CD4-positive, alpha-beta T cell treated with Interleukin-4 for 1 hour (primary cell): ENCODE data around the gene LSR.

Experiments
- DNase-seq, 2 donors: peaks; one replicate each; pipeline ENCODE4 v3.0.0-alpha.2; 2020 to 2022

LSR gene, protein sequence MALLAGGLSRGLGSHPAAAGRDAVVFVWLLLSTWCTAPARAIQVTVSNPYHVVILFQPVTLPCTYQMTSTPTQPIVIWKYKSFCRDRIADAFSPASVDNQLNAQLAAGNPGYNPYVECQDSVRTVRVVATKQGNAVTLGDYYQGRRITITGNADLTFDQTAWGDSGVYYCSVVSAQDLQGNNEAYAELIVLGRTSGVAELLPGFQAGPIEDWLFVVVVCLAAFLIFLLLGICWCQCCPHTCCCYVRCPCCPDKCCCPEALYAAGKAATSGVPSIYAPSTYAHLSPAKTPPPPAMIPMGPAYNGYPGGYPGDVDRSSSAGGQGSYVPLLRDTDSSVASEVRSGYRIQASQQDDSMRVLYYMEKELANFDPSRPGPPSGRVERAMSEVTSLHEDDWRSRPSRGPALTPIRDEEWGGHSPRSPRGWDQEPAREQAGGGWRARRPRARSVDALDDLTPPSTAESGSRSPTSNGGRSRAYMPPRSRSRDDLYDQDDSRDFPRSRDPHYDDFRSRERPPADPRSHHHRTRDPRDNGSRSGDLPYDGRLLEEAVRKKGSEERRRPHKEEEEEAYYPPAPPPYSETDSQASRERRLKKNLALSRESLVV

DNA sequence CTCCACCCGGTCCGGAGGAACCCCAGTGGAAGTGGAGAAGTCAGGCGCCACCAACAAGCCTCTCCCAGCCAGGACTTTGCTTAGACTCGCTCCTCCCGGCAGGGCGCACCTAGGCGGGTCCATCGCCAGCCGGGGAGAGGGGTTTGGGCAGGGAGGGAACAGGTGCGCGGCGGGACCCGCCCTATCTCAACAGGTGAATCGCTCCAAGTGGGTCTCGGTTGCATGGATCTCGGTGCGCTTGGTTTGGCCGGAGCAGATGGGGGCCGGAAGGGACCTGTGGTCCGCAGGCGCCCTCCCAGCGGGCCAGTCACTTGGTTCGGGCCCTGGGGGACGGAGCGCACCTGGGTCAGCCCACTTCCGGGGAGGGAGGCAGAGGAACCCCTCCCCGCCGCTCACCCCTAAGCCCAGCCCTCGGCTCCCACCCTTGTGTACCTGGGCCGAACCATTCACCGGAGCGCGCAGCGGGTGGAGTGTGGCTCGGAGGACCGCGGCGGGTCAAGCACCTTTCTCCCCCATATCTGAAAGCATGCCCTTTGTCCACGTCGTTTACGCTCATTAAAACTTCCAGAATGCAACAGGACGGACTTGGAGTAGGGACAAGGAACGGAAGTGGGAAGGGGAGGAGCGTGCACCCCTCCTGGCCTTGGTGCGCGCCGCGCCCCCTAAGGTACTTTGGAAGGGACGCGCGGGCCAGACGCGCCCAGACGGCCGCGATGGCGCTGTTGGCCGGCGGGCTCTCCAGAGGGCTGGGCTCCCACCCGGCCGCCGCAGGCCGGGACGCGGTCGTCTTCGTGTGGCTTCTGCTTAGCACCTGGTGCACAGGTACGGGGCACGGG lies at the start of gene LSR:
Gene LSR, plus strand, starts transcription at position 693 of the 836 bp plus-strand sequence. Its CDS starts 21 bp downstream, at position 714.
- DNase-seq, result peak; percentile 83 to 86

DNA sequence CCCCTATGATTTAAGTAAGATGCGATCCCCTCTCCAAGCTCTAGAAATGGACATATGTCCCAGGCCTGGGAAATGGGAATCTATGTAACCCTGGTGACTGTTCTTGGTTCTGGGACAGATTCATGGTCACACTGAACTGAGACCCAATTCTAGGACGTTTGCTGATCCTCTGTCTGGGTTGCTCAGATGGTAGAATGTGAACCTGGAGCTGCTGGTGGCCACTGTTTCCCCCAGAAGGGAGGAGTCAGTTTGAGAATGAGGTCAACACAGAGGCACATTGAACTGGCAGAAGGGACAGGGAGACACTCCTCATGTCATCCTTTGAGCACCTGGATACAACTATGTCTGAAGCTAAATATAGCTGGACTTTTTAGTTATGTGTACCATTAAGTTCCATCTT lies 49.3 kb upstream of the LSR start:
- DNase-seq, result no peak

DNA sequence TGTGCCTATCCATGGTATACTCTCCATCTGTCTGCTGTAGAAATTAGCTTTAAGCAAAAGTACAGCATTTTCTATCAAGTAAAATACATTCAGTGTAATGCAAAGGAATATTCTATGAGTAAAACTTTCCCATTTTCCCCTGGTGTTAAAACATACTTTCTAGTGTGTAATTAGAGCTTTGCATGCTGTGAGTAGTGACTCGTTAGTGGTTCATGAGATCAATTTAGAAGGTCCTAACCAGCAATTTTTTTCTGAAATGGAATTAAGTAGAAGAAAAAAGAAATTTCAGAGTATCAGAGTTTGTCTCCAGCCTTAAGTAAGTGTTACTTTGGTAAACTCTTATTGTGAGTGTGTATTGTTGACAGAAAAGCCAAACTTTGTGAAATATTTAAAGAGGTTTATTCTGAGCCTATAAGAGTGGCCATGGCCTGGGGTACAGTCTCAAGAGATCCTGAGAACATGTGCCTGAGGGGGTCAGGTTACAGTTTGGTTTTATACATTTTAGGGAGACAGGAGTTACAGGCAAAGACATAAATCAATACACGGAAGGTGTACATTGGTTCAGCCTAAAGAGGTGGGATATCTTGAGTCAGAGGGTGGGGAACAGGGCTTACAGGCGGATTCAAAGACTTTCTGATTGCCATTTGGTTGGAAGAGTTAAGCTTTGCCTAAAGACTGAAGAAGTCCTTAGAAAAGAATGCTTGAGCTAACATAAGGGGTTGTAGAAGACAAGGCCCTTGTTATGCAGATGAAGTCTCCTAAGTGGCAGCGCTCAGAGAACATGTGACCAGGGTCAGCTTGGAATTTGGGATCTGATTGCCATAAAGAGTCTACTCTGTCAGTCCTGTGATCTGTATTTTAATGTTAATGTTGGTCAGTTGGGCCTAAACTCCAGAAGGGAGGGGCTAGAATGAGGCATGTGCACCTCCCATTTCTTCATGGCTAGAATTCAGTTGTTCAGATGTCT lies 45.8 kb upstream of the LSR start:
- DNase-seq, result no peak

DNA sequence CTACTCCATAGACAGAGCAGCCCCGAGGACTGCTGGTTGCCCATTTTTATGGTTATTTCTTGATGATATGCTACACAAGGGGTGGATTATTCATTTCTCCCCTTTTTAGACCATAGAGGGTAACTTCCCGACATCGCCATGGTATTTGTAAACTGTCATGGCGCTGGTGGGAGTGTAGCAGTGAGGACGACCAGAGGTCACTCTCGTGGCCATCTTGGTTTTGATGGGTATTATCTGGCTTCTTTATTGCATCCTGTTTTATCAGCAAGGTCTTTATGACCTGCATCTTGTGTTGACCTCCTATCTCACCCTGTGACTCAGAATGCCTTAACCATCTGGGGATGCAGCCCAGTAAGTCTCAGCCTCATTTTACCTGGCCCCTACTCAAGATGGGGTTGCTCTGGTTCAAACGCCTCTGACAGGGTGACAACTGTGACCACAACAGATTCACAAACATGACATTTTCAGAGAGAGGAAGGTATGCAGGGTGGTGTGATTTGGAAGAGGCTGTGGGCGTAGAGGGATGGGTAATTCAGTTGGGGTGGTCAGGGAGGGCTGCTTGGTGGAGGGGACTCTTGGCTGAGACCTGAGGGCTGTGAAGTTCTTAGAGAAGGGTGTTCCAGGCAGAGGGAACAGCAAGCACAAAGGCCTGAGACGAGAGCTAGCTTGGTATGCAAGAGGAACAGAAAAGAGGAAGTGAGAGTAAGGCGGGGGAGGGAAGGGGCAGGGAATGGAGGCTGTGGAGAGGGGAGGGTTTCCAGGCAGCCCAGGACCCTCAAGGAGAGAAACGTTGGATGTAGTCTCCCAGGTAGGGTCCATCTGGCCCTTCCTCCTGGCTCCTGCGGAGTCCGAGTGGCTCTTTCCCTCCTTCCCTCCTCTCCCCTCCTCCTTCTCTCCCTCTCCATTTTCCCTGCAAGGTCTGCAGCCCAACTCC lies 43.7 kb upstream of the LSR start:
- DNase-seq, result peak in 1 of 2 donors; percentile 74

DNA sequence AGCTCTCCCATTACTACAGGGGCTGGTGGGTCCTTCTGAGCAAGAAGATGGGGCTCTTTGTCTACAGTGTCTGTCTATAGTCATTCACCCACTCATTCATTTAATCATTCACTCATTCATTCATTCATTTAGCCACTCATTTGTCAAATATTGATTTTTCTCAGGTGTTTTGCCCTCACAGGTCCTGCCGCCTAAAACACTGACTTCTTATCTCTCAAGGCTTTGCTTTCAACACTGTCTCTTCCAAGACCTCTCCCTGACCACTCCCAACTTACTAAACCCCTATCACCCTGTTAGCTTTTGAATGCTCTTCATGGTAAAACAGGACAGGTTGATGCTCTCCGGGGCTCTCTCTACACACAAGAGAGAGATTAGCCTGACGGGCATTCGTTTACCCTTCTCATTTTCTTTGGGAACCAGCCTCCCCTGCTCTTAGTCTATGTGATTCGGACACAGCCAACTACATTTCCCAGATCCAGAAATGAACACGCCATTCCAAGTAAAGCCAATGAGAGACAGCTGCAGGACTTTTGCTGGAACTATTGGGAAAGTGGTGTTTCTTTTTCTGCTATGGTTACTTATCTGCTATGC lies 43.0 kb upstream of the LSR start:
- DNase-seq, result no peak

DNA sequence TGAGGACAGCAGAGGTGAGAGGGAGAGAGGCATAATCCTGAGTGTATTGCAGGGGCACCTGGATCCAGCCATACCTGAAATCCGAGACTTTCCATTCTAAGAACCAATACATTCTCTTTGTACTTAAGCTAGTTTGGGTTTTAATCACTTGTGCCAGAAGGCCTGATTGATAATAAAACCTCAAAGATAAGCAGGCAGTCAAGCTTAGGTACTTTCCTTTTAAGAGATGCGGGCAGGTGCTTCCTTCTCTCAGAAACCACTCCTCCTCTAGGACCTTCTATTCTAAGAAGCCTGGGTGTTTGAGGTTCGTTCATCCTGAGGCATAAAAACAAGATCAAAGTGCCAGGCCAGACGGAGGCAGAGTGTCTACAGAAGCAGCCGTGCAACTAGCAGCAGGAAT lies 42.4 kb upstream of the LSR start:
- peak; percentile 88 to 91 for DNase-seq

DNA sequence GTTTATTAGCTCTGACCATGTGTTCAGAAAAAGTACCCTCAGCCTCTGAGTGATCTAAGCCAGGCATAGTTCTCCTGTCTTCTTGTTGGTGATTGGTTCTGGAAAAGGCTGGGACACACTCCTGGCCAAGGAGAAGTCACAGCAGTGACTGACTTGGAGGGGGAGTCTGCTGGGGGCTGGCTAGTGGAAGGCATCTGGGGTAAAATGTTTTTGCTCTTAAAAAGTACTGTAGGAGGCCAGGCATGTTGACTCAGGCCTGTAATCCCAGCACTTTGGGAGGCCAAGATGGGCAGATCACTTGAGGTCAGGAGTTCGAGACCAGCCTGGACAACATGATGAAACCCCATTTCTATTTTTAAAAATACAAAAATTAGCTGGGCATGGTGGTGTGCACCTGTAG lies 41.9 kb upstream of the LSR start:
- no peak for DNase-seq

DNA sequence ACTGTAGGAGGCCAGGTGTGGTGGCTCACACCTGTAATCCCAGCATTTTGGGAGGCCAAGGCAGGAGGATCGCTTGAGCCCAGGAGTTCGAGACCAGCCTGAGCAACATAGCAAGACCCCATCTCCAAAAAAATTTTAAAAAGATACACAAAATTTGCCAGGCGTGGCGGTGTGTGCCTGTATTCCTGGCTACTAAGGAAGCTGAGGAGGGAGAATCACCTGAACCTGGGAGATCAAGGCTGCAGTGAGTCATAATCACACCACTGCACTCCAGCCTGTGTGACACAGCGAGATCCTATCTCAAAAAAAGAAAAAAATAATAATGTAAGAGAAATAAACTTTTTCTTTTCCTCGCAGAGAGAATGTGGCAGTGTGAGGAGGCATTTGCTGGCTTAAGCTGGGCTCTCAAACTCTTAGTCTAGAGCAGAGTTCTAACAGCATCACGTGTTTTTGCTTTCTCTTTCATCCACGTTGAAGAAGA lies 41.4 kb upstream of the LSR start:
- peak; percentile 48 to 66 for DNase-seq

DNA sequence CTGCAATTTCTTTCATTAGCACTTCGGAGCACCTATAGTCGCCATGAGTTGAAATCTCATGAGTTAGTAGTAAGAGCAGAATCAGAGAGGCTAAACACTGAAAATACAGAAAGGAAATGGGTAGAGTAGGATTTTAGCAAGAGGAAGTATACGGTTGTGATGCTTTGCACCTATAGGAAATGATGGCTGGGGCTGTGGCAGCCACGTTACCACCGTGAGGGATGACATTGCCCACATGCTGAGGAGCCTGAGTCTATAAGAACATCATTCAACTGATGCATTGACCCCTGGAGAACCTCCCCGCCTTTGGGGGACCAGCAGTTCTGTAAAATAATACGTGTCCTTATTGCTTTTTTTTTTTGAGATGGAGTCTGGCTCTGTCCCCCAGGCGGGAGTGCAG lies 40.7 kb upstream of the LSR start:
- DNase-seq, result no peak

DNA sequence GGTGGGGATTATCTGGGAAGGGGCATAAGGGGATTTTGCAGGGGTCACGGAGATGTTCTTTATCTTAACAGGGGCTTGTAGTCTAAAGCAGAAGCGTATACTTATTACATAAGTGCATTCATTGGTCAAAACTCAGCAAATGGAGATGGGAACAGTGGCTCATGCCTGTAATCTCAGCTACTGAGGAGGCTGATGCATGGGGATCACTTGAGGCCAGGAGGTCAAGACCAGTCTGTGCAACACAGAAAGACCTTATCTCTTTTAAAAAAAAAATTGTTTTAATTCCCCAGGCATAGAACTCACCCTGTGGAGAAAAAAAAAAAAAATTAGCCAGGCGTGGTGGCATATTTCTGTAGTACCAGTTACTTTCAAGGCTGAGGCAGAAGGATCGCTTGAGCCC lies 39.2 kb upstream of the LSR start:
- no peak for DNase-seq

DNA sequence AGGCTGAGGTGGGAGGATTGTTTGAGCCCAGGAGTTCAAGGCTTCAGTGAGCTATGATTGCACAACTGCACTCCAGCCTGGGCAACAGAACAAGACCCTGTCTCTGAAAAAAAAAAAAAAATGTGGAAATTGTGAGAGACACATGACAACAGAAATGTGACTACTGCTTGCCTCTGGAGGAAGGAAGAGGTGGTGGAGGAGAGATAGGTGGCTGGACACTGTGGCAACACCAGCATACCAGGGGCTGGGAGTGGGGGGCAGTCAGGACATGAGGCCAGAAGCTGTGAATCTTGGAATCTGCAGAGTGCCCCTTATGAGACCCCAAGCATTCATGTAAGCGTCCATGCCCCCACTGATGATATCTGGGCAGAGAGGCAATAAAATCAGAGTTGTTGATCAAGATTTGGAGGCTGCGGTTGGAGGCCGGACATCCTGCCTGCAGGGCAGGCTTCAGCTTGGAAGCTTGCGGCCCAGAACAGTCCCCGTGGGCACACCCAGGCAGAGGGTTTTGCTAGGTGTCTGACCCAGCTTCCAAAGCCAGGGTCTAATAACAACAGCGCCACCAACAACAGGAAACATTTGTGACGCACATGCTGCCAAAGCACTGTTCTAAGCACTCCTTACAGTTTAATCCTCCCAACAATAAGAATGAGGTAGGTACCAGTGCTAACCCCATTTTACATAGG lies 37.1 kb upstream of the LSR start:
- peak; percentile 94 for DNase-seq

DNA sequence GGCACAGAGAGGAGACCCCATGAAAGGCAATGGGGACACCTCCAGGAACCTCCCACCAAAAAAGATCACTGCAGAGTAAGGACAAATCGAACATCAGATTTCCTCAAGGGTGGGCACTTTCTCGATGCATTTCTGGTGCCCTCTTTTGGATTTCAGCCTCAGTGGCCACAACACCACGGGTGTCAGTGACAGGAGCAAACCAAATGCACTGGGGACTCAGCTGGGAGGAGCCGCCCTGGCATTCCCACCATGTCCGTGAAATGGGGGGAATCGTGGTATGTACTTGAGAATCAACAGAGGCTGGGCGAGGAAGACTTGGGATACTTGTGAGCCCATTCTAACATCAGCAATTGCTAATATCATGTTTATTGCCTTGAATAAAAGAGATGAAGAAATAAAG lies 36.6 kb upstream of the LSR start:
- DNase-seq, result no peak

DNA sequence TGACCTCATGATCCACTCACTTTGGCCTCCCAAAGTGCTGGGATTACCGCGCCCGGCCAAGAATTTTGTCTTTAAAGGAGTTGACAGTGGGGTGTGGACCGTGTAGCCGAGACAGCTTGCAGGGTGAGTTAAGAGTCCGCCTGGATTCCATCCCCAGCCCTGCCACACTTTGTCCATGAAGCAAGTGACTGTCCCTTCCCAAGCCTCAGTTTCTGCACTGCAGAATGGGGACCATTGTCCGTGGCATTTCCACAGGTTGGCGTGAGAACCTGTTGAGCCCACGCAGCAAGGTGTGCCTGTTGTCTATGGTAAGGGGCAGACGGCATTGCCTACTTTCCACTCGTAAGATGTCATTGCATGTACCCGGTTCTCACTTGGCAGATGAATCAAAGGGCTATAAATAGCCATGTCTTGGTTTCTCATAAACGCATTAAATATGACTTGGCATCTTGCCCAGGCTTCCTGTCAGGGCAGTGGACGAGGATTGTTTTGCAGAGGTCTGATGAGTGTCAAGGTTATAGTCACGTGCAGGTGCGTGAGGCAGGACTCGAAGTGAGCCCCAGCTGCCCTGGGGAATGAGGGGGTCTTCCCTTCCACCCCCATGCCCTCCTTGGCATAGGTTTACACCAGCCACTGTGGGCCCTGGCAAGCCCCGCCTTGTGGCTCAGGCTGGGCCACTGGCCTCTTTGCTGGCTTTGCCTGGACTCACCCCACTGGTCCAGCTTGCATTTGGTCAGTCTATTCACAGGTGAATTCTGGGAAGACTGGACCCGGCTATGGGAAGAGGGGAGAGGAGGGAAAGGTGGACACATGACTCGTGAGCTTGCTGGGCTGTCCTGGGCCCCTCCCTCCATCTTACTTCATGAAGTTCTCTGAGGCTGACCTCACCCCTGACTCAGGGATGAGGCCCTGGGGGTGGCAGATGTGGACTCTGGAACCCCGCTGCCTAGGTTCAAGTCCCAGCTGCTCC lies 34.9 kb upstream of the LSR start:
- DNase-seq, result peak; percentile 93 to 96

DNA sequence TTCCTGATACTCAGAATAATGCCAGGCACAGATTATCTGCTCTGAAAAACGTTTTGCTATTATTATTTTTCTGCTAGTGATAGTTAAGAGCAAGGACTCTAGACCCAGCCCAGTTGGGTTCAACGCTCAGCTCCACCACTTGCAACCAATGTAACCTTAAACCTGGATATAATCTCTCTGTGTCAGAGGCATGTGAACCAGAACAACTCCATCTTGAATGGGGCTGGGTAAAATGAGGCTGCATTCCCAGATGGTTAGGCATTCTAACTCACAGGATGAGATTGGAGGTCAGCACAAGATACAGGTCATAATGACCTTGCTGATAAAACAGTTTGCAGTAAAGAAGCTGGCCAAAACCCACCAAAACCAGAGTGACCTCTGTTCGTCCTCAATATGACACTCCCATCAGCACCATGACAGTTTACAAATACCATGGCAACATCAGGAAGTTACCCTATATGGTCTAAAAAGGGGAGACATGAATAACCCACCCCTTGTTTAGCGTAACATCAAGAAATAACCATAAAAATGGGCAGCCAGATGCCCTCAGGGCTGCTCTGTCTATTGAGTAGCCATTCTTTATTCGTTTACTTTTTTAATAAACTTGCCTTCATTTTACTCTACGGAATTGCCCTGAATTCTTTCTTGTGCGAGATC lies 33.9 kb upstream of the LSR start:
- no peak for DNase-seq

DNA sequence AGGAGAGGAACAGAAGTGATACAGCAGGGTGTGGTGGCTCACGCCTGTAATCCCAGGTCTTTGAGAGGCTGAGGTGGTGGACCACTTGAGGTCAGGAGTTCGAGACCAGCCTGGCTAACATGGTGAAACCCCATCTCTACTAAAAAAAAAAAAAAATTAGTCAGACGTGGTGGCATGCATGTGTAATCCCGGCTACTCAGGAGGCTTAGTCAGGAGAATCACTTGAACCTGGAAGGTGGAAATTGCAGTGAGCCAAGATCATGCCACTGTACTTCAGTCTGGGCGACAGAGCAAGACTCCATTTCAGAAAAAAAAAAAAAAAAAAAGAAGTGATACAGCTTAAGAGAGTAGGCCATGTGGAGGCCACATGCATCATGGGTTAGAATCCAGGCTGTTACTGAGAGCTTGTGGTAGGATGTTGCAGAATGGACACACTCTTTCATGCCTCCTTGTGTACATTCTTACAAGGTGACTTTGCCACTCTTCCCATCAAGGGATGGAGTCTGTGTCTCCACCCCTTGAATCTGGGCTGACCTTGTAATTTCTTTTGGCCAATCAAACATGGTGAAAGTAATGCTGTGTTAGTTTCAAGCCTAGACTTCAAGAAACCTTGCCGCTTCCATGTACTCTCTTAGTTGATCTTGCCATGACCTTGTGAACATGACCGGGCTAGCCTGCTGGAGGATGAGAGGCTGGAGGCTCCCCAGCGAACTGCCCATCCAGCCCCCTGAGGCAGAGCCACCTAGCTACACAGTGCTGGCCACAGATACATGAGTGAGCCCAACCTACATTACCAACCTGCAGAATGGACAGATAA lies 32.6 kb upstream of the LSR start:
- DNase-seq, result peak in 1 of 2 donors; percentile 28

DNA sequence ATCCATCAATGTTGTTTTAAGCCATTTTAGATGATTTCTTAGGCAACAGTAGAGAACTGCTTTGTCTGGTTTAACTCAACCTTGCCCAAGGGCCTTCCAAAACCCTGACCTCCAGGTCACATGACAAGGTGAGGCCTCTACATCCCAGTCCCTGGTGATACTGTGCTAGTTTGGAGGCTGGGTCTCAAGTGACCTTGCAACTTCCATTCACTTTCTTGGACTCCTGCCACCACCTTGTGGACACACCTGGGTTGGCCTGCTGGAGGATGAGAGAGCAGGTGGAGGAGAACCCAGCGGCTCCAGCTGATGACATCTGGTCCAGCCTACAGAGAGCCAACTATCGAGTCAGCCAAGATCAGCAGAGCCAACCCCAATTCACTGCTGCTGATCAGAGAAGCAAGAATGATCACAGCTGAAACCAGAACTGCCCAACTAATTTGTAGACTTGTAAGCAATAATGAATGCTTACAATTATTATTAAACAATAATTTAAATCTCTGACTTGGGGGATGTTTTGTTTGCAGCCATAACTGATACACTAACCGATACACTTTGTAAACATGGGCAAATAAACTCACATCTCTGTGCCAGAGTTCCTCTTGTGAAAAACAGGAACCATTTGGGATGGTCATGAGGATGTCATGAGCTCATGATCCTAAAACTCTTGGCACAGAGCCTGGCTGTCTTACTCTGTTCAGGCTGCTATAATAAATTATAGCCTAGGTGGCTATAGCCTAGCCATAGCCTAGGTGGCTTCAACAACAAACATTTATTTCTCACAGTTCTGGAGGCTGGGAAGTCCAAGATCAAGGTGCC lies 31.8 kb upstream of the LSR start:
- DNase-seq, result peak; percentile 65 to 71

DNA sequence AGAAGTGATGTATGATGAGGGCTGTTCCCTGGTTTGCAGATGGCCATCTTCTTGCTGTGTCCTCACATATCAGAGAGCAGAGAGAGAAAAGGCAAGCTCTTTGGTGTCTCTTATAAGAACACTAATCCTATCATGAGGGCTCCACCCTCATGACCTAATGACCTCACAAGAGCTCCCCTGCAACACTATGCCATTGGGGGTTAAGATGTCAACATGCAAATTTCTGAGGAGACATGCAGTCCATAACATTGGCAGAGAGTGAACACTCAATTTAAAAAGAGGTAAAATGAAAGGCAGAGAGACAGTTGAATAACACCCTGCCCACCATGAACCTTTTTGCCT lies 31.2 kb upstream of the LSR start:
- no peak for DNase-seq
